HepG2 (cell line): ENCODE data around the gene NDE1. TPM values are rescaled to one million over a fixed set of nuclear protein-coding genes. Genes with fewer than 3 reads are reported as not detected.

Experiments
- CREB1 ChIP-seq, 2 experiments: fragments of 450-650 bp in 1 of 2; IDR thresholded peaks; 2 replicates each; pipeline ENCODE4 v1.6.1; 2016 to 2017; ENCODE audit warnings: control low read depth in 1 of 2, mild to moderate bottlenecking in 1 of 2, missing compliant biosample characterization in 1 of 2, missing genetic modification characterization in 1 of 2
- CSRNP2 ChIP-seq: sonication (generic); formaldehyde crosslinking; conservative IDR thresholded peaks from 2 replicates; pipeline ENCODE4 v1.8.0; 2022; ENCODE audit warnings: low read depth, missing genetic modification reagents
- FOXA3 ChIP-seq: IDR thresholded peaks from 2 replicates; pipeline ENCODE4 v1.6.1; 2016; ENCODE audit warnings: missing genetic modification reagents, missing compliant biosample characterization
- GMEB1 ChIP-seq: sonication (generic); formaldehyde crosslinking; IDR thresholded peaks from 2 replicates; pipeline ENCODE4 v1.5.1; 2020; ENCODE audit warnings: missing genetic modification reagents, mild to moderate bottlenecking, borderline replicate concordance
- HDAC1 ChIP-seq: sonication (generic); formaldehyde crosslinking; IDR thresholded peaks from 2 replicates; pipeline ENCODE4 v1.5.1; 2020; ENCODE audit warnings: mild to moderate bottlenecking, missing genetic modification reagents
- HNF4G ChIP-seq, 2 experiments: sonication (generic) in 1 of 2; formaldehyde crosslinking in 1 of 2; IDR thresholded peaks; 2 replicates each; pipeline versions ENCODE4 v1.4.0 to v1.6.1; 2011 to 2020; ENCODE audit warnings: borderline replicate concordance in 2 of 2, low read depth in 2 of 2, mild to moderate bottlenecking in 2 of 2, low read length in 1 of 2, missing genetic modification reagents in 1 of 2, moderate library complexity in 1 of 2
- KDM1A ChIP-seq: IDR thresholded peaks from 2 replicates; pipeline ENCODE4 v1.6.1; 2016; ENCODE audit warnings: missing compliant biosample characterization
- KDM2A ChIP-seq: sonication (generic); formaldehyde crosslinking; IDR thresholded peaks from 2 replicates; pipeline ENCODE4 v1.4.0; 2020; ENCODE audit warnings: low read depth, missing genetic modification reagents, borderline replicate concordance
- KDM5A ChIP-seq: fragments of 200-600 bp; sonication (generic); IDR thresholded peaks from 2 replicates; pipeline ENCODE4 v1.7.0; 2018; ENCODE audit warnings: antibody characterized with exemption, mild to moderate bottlenecking, low read length, borderline replicate concordance
- MAFK ChIP-seq, 2 experiments: IDR thresholded peaks in 1 of 2; conservative IDR thresholded peaks in 1 of 2; 2 replicates each; pipeline ENCODE4 v1.6.1; 2011; ENCODE audit warnings: improper control_type of control experiment in 2 of 2, low read length in 2 of 2
- MEIS2 ChIP-seq: sonication (generic); formaldehyde crosslinking; IDR thresholded peaks from 2 replicates; pipeline ENCODE4 v1.9.0; 2021; ENCODE audit warnings: mild to moderate bottlenecking, missing genetic modification reagents
- MIXL1 ChIP-seq: IDR thresholded peaks from 2 replicates; pipeline ENCODE4 v1.6.1; 2016
- NCOA2 ChIP-seq: sonication (generic); formaldehyde crosslinking; IDR thresholded peaks from 2 replicates; pipeline ENCODE4 v1.8.0; 2022; ENCODE audit warnings: inconsistent platforms
- SATB2 ChIP-seq: sonication (generic); formaldehyde crosslinking; IDR thresholded peaks from 2 replicates; pipeline ENCODE4 v1.5.0; 2020; ENCODE audit warnings: missing genetic modification reagents
- TFE3 ChIP-seq: IDR thresholded peaks from 2 replicates; pipeline ENCODE4 v1.6.1; 2016
- ZBTB7B ChIP-seq: sonication (generic); formaldehyde crosslinking; IDR thresholded peaks from 2 replicates; pipeline ENCODE4 v1.4.0; 2020; ENCODE audit warnings: missing genetic modification reagents
- ZFP36 ChIP-seq: fragments of 150-350 bp; IDR thresholded peaks from 2 replicates; pipeline ENCODE4 v1.6.1; 2018; ENCODE audit warnings: borderline replicate concordance, low read length, low read depth; ENCODE audit not compliant: partially characterized antibody
- ZFX ChIP-seq: sonication (generic); formaldehyde crosslinking; IDR thresholded peaks from 2 replicates; pipeline ENCODE4 v1.4.0; 2020; ENCODE audit warnings: mild to moderate bottlenecking, low read depth, missing genetic modification reagents, moderate library complexity
- ZNF280B ChIP-seq: sonication (generic); formaldehyde crosslinking; IDR thresholded peaks from 2 replicates; pipeline ENCODE4 v1.5.0; 2020; ENCODE audit warnings: missing genetic modification reagents, mild to moderate bottlenecking, borderline replicate concordance
- ZNF331 ChIP-seq: sonication (generic); formaldehyde crosslinking; IDR thresholded peaks from 2 replicates; pipeline ENCODE4 v1.4.0; 2020; ENCODE audit warnings: missing genetic modification reagents
- ZNF451 ChIP-seq: sonication (generic); formaldehyde crosslinking; IDR thresholded peaks from 2 replicates; pipeline ENCODE4 v1.5.0; 2020; ENCODE audit warnings: mild to moderate bottlenecking, missing genetic modification reagents
- ZNF549 ChIP-seq: sonication (generic); formaldehyde crosslinking; IDR thresholded peaks from 2 replicates; pipeline ENCODE4 v1.5.0; 2020; ENCODE audit warnings: missing genetic modification reagents
- ZNF883 ChIP-seq: sonication (generic); formaldehyde crosslinking; IDR thresholded peaks from 2 replicates; pipeline ENCODE4 v1.5.1; 2020; ENCODE audit warnings: mild to moderate bottlenecking, missing genetic modification reagents; ENCODE audit errors: not compliant biosample characterization
- ZSCAN25 ChIP-seq: sonication (generic); formaldehyde crosslinking; IDR thresholded peaks from 2 replicates; pipeline ENCODE4 v1.8.0; 2022; ENCODE audit warnings: mild to moderate bottlenecking, missing genetic modification reagents
- polyA plus RNA-seq, 8 experiments: library from polyadenylated mRNA; depleted of rRNA in 3 of 8; stranded (reverse) in 7 of 8; unstranded in 1 of 8; fragments of >200 nt; fragmentation: Illumina TruSeq in 4 of 8; extraction: Trizol in 4 of 8; gene quantifications; 2 replicates each; pipeline versions ENCODE4 v1.2.1 to v1.2.3, GENCODE V29; 2011 to 2016; ENCODE audit warnings: low read depth in 4 of 8, missing spikeins in 1 of 8, mixed read lengths in 1 of 8; ENCODE audit not compliant: insufficient read depth in 1 of 8
- total RNA-seq, 5 experiments: library from RNA; depleted of rRNA; stranded (reverse); fragments of >200 nt; fragmentation: Illumina TruSeq; extraction: Trizol; gene quantifications; 2 replicates each; pipeline ENCODE4 v1.2.3, GENCODE V29; 2016; ENCODE audit warnings: low read depth in 1 of 5

Gene NDE1
- total and polyA plus RNA-seq, 2 of the 13 experiments (the other 11 are each of a cell fraction or from before 2014, with no cell fraction given), result 40.9 to 72.5 TPM

- TF ChIP-seq CSRNP2 (CRISPR knock-in tag) (no peak), HNF4G (IDR thresholded peaks at IDR 0.05; ENCODE audit: borderline replicate concordance, low read depth, low read length) (no peak), HNF4G (CRISPR knock-in tag; IDR thresholded peaks at IDR 0.05; ENCODE audit: borderline replicate concordance, low read depth) (no peak), ZFP36 (no peak), ZBTB7B (CRISPR knock-in tag) (no peak), ZFX (CRISPR knock-in tag) (peak; percentile 32; the same call in 1 of the 2 replicates), ZNF280B (CRISPR knock-in tag) (0 out of 2 replicates have a peak, but pooled peaks have one; percentile 0), MIXL1 (CRISPR knock-in tag) (no peak), FOXA3 (CRISPR knock-in tag) (no peak; the same call in 1 of the 2 replicates), ZNF451 (no peak), KDM2A (CRISPR knock-in tag) (peak; percentile 45; the same call in 1 of the 2 replicates), NCOA2 (CRISPR knock-in tag) (no peak), ZNF883 (CRISPR knock-in tag) (no peak), KDM5A (no peak), ZNF549 (CRISPR knock-in tag) (no peak), GMEB1 (CRISPR knock-in tag) (no peak), TFE3 (CRISPR knock-in tag) (no peak; the same call in 1 of the 2 replicates), ZNF331 (CRISPR knock-in tag) (no peak), CREB1 (IDR thresholded peaks at IDR 0.05) (peak; percentile 78), CREB1 (CRISPR knock-in tag; IDR thresholded peaks at IDR 0.05) (no peak), MEIS2 (CRISPR knock-in tag) (no peak), MAFK (conservative IDR thresholded peaks at IDR 0.05 in 1 of 2, IDR thresholded peaks at IDR 0.05 in 1 of 2; ENCODE audit: low read length in 2 of 2) (no peak), HDAC1 (CRISPR knock-in tag) (peak; percentile 55; the same call in 1 of the 2 replicates), ZSCAN25 (CRISPR knock-in tag) (0 out of 2 replicates have a peak, but pooled peaks have one; percentile 28), KDM1A (no peak), SATB2 (no peak)
Observed at GRCh38 chr16:15607700-15608396, 42.2 kb upstream of the NDE1 start (continued).
